NCI-H2171 treated with DMSO at 0.1 percent for 48 hours (cell line): ENCODE data around the gene SUPT4H1.
A peak's percentile ranks its signal among the peaks of the same experiment; 100 is the strongest.

Experiments used
- DNase-seq: peaks from one replicate; lab custom pipeline; 2025; lab: John Stamatoyannopoulos, UW

Gene SUPT4H1

GRCh38 chr17:58329035-58329809 is 22.8 kb downstream of the SUPT4H1 start:
- DNase-seq, result no peak

GRCh38 chr17:58328195-58329034 is 23.6 kb downstream of the SUPT4H1 start, which contains the start of gene TSPOAP1:
TSS of gene TSPOAP1 (minus strand) at chr17:58328795. CDS start at chr17:58327920, 875 bp downstream.
- no peak for DNase-seq

- DNase-seq, result no peak
These were observed 24.4 kb downstream of the SUPT4H1 start for GRCh38 chr17:58327363-58328194.

GRCh38 chr17:58326609-58327362 is 25.2 kb downstream of the SUPT4H1 start:
- no peak for DNase-seq

GRCh38 chr17:58325976-58326468 is 26.0 kb downstream of the SUPT4H1 start:
- no peak for DNase-seq

GRCh38 chr17:58325289-58325726 is 26.7 kb downstream of the SUPT4H1 start:
- DNase-seq, result peak; percentile 57

GRCh38 chr17:58324409-58325288 is 27.4 kb downstream of the SUPT4H1 start:
- DNase-seq, result peak; percentile 58

- no peak for DNase-seq
These were observed 28.0 kb downstream of the SUPT4H1 start for GRCh38 chr17:58324056-58324408.

- no peak for DNase-seq
These were observed 28.5 kb downstream of the SUPT4H1 start for GRCh38 chr17:58323366-58324055.

GRCh38 chr17:58322581-58323185 is 29.3 kb downstream of the SUPT4H1 start:
- no peak for DNase-seq

GRCh38 chr17:58321571-58322525 is 30.2 kb downstream of the SUPT4H1 start:
- DNase-seq, result no peak

- no peak for DNase-seq
These were observed 31.3 kb downstream of the SUPT4H1 start for GRCh38 chr17:58320570-58321323.

GRCh38 chr17:58320163-58320558 is 31.8 kb downstream of the SUPT4H1 start:
- no peak for DNase-seq

GRCh38 chr17:58319173-58320162 is 32.5 kb downstream of the SUPT4H1 start:
- DNase-seq, result no peak

GRCh38 chr17:58318627-58319172 is 33.3 kb downstream of the SUPT4H1 start:
- DNase-seq, result no peak

GRCh38 chr17:58318065-58318481 is 33.9 kb downstream of the SUPT4H1 start:
- no peak for DNase-seq
